GM18505 (cell line): ENCODE measurements around the gene C10orf67.

Experiments used
- ATAC-seq: cut with Tn5 transposase; IDR thresholded peaks from one replicate; pipeline ENCODE4 v1.9.1; 2021; ENCODE audit not compliant: unreplicated experiment
- POLR2A ChIP-seq: IDR thresholded peaks from 4 replicates; pipeline ENCODE4 v1.6.1; 2011; ENCODE audit warnings: borderline replicate concordance; ENCODE audit not compliant: insufficient read depth, insufficient read length; ENCODE audit errors: extremely low read depth

The C10orf67 gene

DNA sequence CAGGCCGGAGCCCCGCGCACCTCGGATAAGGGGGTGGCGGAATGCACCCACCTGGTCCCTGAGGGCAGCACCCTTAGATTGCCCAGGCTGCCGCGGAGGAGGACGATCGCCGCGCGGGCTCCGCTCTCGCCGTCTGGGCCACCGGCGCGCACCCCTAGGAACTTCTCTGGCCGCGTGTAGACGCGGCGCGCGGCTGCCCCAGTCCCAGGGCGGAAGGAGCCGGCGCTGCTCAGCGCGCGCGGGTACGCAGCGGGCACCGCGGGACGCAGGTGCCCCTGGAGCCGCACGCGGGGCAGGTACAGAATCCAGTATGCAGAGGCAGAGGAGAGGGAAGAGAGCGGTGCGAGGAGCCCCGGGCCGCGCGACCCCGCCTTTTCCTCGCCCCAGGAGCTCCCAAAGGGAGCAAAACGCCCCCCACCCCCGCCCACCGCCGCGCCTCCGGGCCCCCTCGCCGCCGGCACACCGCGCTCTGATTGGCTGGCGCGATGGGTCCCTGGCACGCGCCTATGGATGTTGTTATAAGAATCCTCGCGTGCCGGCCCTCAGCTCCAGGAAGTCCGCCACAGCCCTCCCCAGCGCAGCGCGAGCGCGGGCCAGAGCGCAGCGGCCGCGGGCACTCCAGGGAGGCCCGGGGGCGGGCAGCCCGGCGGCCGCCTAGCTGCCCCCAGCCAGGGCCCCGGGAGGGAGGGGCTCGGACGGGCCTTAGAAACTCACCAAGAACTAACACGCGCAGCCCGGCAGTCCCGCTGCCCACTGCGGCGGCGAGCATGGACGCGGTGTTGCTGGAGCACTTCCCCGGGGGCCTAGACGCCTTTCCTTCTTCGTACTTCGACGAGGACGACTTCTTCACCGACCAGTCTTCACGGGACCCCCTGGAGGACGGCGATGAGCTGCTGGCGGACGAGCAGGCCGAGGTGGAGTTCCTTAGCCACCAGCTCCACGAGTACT lies 152.6 kb downstream of the C10orf67 start, which contains the start of gene PTF1A:
PTF1A (plus strand) TSS at position 549 of the 948 bp plus-strand sequence; CDS start at position 768, 219 bp downstream.
- ATAC-seq, result no peak
- TF ChIP-seq POLR2A, result no peak

- no peak for ATAC-seq
- no peak for TF ChIP-seq POLR2A
These were observed 153.5 kb downstream of the C10orf67 start for GRCh38 chr10:23190872-23191763.

DNA sequence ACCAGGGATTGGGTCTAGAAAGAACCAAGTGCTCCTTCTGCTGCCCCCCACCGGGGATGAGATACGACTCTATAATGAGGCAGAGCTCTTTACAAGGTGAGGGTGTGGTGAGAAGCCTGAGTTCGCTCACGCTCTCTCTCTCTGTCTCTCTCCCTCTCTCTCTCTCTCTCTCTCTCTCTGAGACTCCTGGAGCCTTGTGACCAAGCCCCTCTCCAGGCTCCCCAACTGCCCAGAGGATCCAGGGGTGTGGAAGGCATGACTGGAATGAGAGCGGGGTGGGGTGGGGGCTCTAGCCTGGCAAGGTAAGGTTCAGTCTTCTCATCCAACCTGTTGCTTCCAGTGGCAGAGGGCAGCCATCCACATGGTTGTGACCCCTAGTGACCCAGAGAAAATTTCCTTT lies 155.6 kb downstream of the C10orf67 start:
- ATAC-seq, result no peak
- TF ChIP-seq POLR2A, result no peak

GRCh38 chr10:23187155-23187554 lies 157.4 kb downstream of the C10orf67 start:
- ATAC-seq, result no peak
- no peak for TF ChIP-seq POLR2A

- ATAC-seq, result no peak
These were observed 157.9 kb downstream of the C10orf67 start for GRCh38 chr10:23186697-23187096.

DNA sequence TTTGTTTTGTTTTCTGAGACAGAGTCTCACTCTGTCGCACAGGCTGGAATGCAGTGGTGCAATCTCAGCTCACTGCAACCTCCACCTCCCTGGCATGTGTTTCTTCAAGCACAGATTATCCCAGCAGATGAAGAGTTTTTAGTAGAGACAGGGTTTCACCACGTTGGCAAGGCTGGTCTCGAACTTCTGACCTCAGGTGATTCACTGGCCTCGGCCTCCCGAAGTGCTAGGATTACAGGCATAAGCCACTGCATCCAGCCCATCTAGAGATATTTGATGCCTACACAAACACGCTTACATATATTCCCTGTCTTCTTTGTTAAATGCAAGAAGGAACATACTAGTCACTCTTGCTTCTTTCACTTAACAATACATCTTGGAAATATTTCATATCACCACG lies 158.4 kb downstream of the C10orf67 start:
- no peak for ATAC-seq
- no peak for TF ChIP-seq POLR2A

More at GRCh38 chr10:23186697-23187096, 157.9 kb downstream of the C10orf67 start:
- TF ChIP-seq POLR2A, result no peak

DNA sequence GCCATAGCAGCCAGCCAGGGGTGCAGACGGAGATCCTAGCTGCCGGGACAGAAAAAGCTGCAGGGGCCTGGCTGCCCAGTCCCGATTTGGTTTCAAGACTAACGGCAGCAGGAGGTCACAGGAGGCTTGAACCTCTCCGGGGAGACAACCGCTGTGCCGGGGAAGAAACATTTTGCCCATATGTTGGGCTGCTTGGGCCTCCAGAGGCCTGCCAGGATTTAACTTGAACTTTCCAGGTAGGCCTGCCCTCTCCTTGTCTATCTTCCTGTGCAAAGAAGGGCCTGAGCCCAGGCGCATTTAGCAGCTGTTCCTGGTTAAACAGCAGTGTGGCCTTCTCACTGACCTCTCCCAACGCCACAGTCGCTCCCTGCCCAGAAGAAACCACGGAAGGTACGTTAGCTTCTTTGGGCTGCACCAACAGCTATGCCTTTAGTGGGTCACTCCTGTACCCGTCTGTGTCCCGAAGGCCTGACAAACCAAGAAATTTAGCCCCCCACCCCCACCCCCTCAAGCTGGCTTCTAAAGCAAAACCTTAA lies 169.6 kb downstream of the C10orf67 start:
- no peak for ATAC-seq

DNA sequence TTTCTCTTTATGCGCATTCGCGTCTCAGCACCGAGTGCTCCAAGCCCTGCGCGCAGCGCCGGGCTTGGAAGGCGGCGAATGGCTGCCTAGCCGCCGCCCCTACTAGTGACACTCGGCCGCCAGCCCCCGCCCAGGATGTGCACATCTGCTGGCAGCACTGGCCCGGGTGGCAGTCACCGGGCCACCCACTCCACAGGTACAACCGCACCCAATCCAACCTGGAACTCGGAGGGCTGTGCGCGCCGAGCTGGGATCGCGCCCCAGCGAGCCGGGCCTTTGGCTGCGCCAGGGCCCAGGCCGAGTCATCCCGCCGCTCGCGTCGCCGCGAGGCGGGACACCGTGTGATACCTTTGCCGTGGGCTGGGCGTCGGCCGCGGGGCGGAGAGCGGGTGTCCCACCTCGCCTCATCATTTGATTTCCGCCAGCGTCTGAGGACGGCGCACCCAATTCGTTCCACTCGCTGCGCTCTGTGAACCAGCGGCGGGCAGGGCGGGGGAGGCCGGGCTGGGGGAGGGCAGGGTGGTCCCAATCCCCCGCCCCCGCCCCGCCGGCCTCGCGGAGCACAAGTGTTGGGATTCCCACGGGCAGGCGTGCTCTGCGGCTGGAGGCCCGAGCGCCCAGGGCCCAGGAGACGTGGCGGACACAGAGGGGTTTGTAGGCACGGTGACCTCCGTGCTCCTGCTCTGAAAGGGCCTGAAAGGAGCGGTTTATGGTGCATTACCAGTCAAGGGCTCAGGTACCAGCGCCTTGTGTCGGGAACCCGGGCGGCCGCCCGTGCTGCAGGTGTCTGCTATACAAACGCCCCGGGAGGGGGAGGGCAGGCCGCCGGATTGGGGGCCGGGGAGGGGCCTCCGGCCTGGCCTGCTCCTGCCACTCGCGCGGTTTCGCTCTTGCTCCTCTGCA lies 170.3 kb downstream of the C10orf67 start:
- no peak for TF ChIP-seq POLR2A
- no peak for ATAC-seq

More for the DNA sequence above, 169.6 kb downstream of the C10orf67 start:
- no peak for TF ChIP-seq POLR2A

DNA sequence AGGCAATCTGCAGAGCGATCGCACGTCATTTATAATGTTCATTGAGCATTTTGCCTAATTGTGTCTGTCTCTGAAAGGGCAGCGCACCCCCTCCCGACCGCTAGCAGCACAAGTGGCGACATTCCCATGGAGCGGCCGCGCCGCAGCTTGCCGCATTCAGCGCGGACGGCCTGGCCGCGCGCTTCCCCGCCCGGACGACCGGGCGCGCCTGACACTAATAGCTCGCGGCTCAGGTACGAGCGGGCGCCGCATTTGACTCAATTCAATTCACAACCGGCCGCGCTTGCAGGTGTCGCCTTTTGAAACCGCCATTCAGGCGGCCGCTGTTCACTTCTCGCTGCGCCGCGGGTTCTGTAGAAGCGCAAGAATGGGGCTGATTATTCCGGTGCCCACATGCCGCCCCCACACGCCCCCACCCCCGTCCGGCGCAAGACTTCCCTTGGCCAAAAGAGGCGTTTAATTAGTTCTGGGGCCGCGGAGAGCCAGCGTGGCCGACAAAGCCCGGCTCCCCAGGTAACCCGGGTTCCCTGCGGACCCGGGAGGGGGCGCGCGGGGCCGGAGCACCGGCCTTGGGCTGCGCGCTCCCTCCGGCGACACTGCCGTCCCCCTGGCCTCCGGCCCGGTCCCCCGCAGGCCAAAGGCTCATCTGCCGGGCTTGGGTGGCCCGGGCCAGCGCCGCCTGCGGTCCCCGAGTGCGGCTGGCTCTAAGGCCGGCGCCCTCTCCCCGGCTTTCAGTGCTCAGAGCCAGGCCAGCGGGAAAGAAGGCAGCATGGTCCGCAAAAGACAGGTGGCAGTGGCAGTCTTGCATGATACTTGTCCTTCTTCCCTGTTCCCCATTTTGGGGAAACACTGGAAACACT lies 171.2 kb downstream of the C10orf67 start:
- TF ChIP-seq POLR2A, result no peak
- ATAC-seq, result no peak

GRCh38 chr10:23172429-23173213 lies 172.0 kb downstream of the C10orf67 start:
- no peak for TF ChIP-seq POLR2A
- no peak for ATAC-seq
